Esophagus muscularis mucosa (tissue), 4 donors: Measurements from ENCODE around the gene YEATS2. TPM values are rescaled to one million over a fixed set of nuclear protein-coding genes. Genes with fewer than 3 reads are reported as not detected.

Source experiments
- DNase-seq: peaks from one replicate; pipeline ENCODE4 v3.0.0-alpha.2; 2017; ENCODE audit errors: extremely low spot score
- H3K27ac ChIP-seq, 4 donors: fragments of 200-600 bp; sonication (generic); replicated peaks in 1 of 4; 1 replicate in 3 of 4; 2 replicates in 1 of 4; pipeline ENCODE4 v1.5.1; 2016 to 2019; ENCODE audit warnings: mild to moderate bottlenecking in 1 of 4
- H3K27me3 ChIP-seq, 4 donors: fragments of 200-600 bp; sonication (generic); one replicate each; pipeline versions ENCODE4 v1.5.1 to v1.6.0; 2016 to 2019
- H3K36me3 ChIP-seq, 4 donors: fragments of 200-600 bp; sonication (generic); one replicate each; pipeline ENCODE4 v1.5.1; 2016 to 2019
- H3K4me1 ChIP-seq, 4 donors: fragments of 200-600 bp; sonication (generic); one replicate each; pipeline ENCODE4 v1.5.1; 2016 to 2019
- H3K4me3 ChIP-seq, 4 donors: fragments of 200-600 bp; sonication (generic); 1 replicate in 2 of 4; 2 replicates in 2 of 4; pipeline ENCODE4 v1.5.1; 2016 to 2019; ENCODE audit warnings: mild to moderate bottlenecking in 4 of 4, moderate library complexity in 1 of 4
- H3K9me3 ChIP-seq, 4 donors: fragments of 200-600 bp; sonication (generic); 1 replicate in 3 of 4; 2 replicates in 1 of 4; pipeline ENCODE4 v1.5.1; 2016 to 2019
- EP300 ChIP-seq: sonication (generic); formaldehyde crosslinking; IDR thresholded peaks from one replicate; pipeline ENCODE4 v1.6.1; 2017; ENCODE audit warnings: antibody characterized with exemption
- POLR2A ChIP-seq: fragments of 450-650 bp; IDR thresholded peaks from one replicate; pipeline ENCODE4 v1.6.1; 2017; ENCODE audit warnings: antibody characterized with exemption, moderate library complexity, mild to moderate bottlenecking, low read depth
- POLR2AphosphoS5 ChIP-seq, 2 donors: sonication (generic); formaldehyde crosslinking; IDR thresholded peaks; one replicate each; pipeline ENCODE4 v1.6.1; 2017; ENCODE audit warnings: antibody characterized with exemption in 2 of 2
- WGBS: methylation state at CpG from one replicate; pipeline ENCODE4 v1.1.5; 2018; 5-methylcytosine and 5-hydroxymethylcytosine counted together
- intact Hi-C: fragments of 100-400 bp; cut with DNase I; formaldehyde crosslinking; loops from one replicate; pipeline ENCODE4 v1.15.1; 2023
- total RNA-seq, 4 donors: library from RNA; depleted of rRNA; stranded (reverse); fragments of >200 nt; gene quantifications; one replicate each; pipeline versions ENCODE4 v1.1.0 to v1.2.1, GENCODE V29; 2016
- TF ChIP-seq, protein P1 (sequence below), 3 experiments: fragments of 200-600 bp in 2 of 3; fragments of 450-650 bp in 1 of 3; sonication (generic) in 2 of 3; IDR thresholded peaks; one replicate each; pipeline ENCODE4 v1.5.1; 2017 to 2019; ENCODE audit warnings: antibody characterized with exemption in 3 of 3, mild to moderate bottlenecking in 2 of 3, moderate library complexity in 1 of 3

YEATS2 gene
- total RNA-seq, 4 donors from 2014 or later = 18.2 to 34.3 (median 29.5) TPM

DNA sequence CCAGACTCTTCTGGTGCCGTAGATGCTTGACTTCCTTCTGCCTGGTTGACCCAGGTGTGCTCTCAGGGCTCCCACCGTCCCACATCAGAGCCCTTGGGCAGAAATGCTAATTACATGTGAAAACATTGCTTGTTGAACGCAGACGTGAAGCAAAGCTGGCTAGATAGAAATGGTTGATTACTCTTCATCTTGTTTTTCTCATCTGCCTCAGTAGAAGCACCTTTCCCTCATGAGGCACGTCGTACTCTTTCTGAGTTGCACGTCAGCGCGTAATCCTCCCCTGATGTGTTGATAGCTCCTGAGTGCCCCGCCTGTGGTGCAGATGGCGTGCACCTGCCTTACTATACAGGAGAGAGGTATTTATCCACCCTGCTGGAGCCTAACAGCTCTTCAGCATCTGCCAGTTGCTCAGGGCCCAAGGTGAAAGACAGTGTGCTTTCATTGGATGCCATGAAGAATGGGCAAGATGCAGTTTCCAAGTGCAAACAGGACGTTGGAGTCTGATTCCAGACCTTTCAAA, 109.7 kb downstream of the YEATS2 start:
- Histone ChIP-seq H3K4me1 (no peaks in the 10 kb centered on the region), H3K27me3 (no peaks in the 10 kb centered on the region), H3K9me3 (no peaks in the 10 kb centered on the region), H3K36me3 (peaks cover 73 to 100% (median 99%) of the 10 kb centered on the region in 4 donors), H3K27ac (no peak overlapping the region), H3K4me3 (no peak overlapping the region)
- DNase-seq = no peak
- WGBS = 93% methylated on average over 12 of the region's 12 CpGs
- TF ChIP-seq POLR2AphosphoS5 (IDR thresholded peaks at IDR 0.05) (no peak), EP300 (no peak), POLR2A (no peak)
- TF ChIP-seq, protein P1, sequence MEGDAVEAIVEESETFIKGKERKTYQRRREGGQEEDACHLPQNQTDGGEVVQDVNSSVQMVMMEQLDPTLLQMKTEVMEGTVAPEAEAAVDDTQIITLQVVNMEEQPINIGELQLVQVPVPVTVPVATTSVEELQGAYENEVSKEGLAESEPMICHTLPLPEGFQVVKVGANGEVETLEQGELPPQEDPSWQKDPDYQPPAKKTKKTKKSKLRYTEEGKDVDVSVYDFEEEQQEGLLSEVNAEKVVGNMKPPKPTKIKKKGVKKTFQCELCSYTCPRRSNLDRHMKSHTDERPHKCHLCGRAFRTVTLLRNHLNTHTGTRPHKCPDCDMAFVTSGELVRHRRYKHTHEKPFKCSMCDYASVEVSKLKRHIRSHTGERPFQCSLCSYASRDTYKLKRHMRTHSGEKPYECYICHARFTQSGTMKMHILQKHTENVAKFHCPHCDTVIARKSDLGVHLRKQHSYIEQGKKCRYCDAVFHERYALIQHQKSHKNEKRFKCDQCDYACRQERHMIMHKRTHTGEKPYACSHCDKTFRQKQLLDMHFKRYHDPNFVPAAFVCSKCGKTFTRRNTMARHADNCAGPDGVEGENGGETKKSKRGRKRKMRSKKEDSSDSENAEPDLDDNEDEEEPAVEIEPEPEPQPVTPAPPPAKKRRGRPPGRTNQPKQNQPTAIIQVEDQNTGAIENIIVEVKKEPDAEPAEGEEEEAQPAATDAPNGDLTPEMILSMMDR (IDR thresholded peaks at IDR 0.05) = no peak
- intact Hi-C loops = no loop called here

DNA sequence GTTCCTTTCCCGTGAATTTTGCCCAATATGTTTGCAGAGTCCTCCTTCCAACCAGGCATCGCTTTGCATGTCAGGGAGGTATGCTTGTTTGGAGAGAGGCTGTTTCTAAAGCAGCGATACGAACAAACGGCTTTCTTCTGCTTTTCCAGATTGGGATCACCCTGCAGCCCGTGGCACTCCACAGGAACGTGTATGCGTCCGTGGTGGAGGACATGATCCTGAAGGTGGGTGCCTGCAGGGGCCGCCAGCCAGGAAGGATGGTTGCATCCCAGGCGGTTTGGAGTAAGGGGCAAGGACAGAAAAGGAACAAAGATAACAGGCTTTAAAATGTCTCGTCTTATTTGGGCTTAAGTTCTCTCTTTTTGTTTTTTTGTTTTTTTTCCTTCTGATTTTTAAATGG, 110.3 kb downstream of the YEATS2 start:
- peaks cover 68 to 94% (median 93%) of the 10 kb centered on the region in 4 donors for H3K36me3 ChIP-seq
- no peak overlapping the region for H3K4me3 ChIP-seq
- DNase-seq = no peak
- 96% methylated on average over 12 of the region's 12 CpGs for WGBS
- TF ChIP-seq EP300 = no peak
- TF ChIP-seq, protein P1 (IDR thresholded peaks at IDR 0.05) = no peak
- no peak for TF ChIP-seq POLR2AphosphoS5 (IDR thresholded peaks at IDR 0.05)
- TF ChIP-seq POLR2A = no peak
- no peaks in the 10 kb centered on the region for H3K27me3 ChIP-seq
- no peak overlapping the region for H3K27ac ChIP-seq
- H3K9me3 ChIP-seq = no peaks in the 10 kb centered on the region
- H3K4me1 ChIP-seq = no peaks in the 10 kb centered on the region
- intact Hi-C loops = no loop called here

DNA sequence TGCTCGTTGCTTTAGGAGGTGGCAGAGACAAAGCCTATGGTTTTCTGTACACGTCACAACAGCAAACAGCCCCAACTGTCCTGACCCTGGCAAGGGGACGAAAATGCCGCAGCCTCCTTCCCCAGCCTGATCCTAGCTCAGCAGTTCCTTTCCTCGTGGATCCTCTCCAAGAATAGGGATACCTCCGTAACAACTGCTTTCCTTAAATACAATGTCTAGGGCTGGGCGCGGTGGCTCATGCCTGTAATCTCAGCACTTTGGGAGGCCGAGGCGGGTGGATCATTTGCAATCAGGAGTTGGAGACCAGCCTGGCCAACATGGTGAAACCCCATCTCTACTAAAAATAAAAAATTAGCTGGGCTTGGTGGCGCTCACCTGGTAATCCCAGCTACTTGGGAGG, 110.8 kb downstream of the YEATS2 start:
- peaks cover 63 to 92% (median 89%) of the 10 kb centered on the region in 4 donors for H3K36me3 ChIP-seq
- WGBS = 97% methylated on average over 11 of the region's 11 CpGs

DNA sequence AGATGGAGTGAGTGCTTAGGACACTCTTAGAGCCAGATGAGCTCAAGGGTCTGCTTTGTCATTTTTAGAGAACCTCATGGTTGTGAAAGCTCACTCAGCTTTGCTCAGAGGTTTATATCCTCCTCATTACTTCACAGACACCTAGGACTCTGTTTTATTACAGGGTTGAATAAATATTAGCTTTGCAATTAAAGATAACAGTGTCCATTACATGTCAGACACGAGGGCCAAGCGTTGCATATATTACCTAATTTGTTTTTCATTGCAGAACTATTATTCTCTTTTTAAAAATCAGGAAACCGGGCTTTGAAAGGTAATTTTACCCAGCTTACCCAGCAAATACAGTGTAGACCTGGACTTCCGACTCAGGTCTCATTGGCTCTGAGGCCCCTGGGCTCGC, 111.7 kb downstream of the YEATS2 start:
- Histone ChIP-seq H3K36me3 (peaks cover 56 to 85% (median 79%) of the 10 kb centered on the region in 4 donors), H3K9me3 (no peaks in the 10 kb centered on the region), H3K4me3 (no peak overlapping the region), H3K4me1 (no peaks in the 10 kb centered on the region), H3K27ac (no peak overlapping the region), H3K27me3 (no peaks in the 10 kb centered on the region)
- TF ChIP-seq POLR2A = no peak
- no peak for TF ChIP-seq POLR2AphosphoS5 (IDR thresholded peaks at IDR 0.05)
- TF ChIP-seq EP300 = no peak
- TF ChIP-seq, protein P1 (IDR thresholded peaks at IDR 0.05) = no peak
- intact Hi-C loops = no loop called here
- no peak for DNase-seq
- WGBS = 72% methylated on average over 5 of the region's 5 CpGs

More for the DNA sequence above, 110.8 kb downstream of the YEATS2 start:
- H3K27ac ChIP-seq = no peak overlapping the region
- intact Hi-C loops = no loop called here
- no peak for TF ChIP-seq POLR2AphosphoS5 (IDR thresholded peaks at IDR 0.05)
- no peak for TF ChIP-seq POLR2A
- TF ChIP-seq, protein P1 (IDR thresholded peaks at IDR 0.05) = no peak
- TF ChIP-seq EP300 = no peak
- H3K4me1 ChIP-seq = no peaks in the 10 kb centered on the region
- H3K9me3 ChIP-seq = no peaks in the 10 kb centered on the region
- no peak overlapping the region for H3K4me3 ChIP-seq
- DNase-seq = no peak
- no peaks in the 10 kb centered on the region for H3K27me3 ChIP-seq
